ENCODE measurements around the gene MOSPD3. TPM values are rescaled to one million over a fixed set of nuclear protein-coding genes. Genes with fewer than 3 reads are reported as not detected.

Gene MOSPD3
- 10.0 TPM for total RNA-seq

GRCh38 chr7:100611983-100612729 is at the start of gene MOSPD3:
TSS of gene MOSPD3 (plus strand) at chr7:100612540. CDS start at chr7:100612792, 252 bp downstream.

GRCh38 chr7:100573691-100574361 is 38.5 kb upstream of the MOSPD3 start, which contains the start of gene SAP25:
TSS of gene SAP25 (minus strand) at chr7:100573900. CDS start at chr7:100573742, 158 bp downstream.

GRCh38 chr7:100585511-100586265 is 26.7 kb upstream of the MOSPD3 start, which contains the start of gene LRCH4:
TSS of gene LRCH4 (minus strand) at chr7:100586129. CDS start at chr7:100586100, 29 bp downstream.

GRCh38 chr7:100586266-100587025 is 25.9 kb upstream of the MOSPD3 start, which contains the start of gene FBXO24:
TSS of gene FBXO24 (plus strand) at chr7:100586328. CDS start at chr7:100586626, 298 bp downstream.

GRCh38 chr7:100641463-100641859 is 29.1 kb downstream of the MOSPD3 start, which contains the start of gene TFR2:
TSS of gene TFR2 (minus strand) at chr7:100641552. CDS start at chr7:100641509, 43 bp downstream.

GRCh38 chr7:100655908-100656674 is 43.8 kb downstream of the MOSPD3 start, which contains the start of gene ACTL6B:
TSS of gene ACTL6B (minus strand) at chr7:100656448. CDS start at chr7:100656354, 94 bp downstream.

Other genes starting within 250 kb of the MOSPD3 start
- 1.8 TPM for gene PILRA, start 239.1 kb upstream of the MOSPD3 start, total RNA-seq
- 2.9 TPM for gene ZCWPW1, start 183.8 kb upstream of the MOSPD3 start, total RNA-seq
- gene MEPCE, start 182.7 kb upstream of the MOSPD3 start, total RNA-seq: 27.2 TPM
- gene PPP1R35, start 176.0 kb upstream of the MOSPD3 start, total RNA-seq: 13.9 TPM
- not detected for gene SPACDR, start 148.3 kb upstream of the MOSPD3 start, total RNA-seq
- 29.0 TPM for gene TSC22D4, start 133.3 kb upstream of the MOSPD3 start, total RNA-seq
- 6.0 TPM for gene NYAP1, start 128.6 kb upstream of the MOSPD3 start, total RNA-seq
- gene AGFG2, start 73.3 kb upstream of the MOSPD3 start, total RNA-seq: 7.5 TPM
- gene SAP25, start 38.6 kb upstream of the MOSPD3 start, total RNA-seq: not detected
- 41.8 TPM for gene LRCH4, start 26.4 kb upstream of the MOSPD3 start, total RNA-seq
- gene FBXO24, start 26.2 kb upstream of the MOSPD3 start, total RNA-seq: 2.5 TPM
- gene PCOLCE, start 10.2 kb upstream of the MOSPD3 start, total RNA-seq: 198 TPM
- 6.2 TPM for gene TFR2, start 29.0 kb downstream of the MOSPD3 start, total RNA-seq
- 14.7 TPM for gene ACTL6B, start 43.9 kb downstream of the MOSPD3 start, total RNA-seq
- gene GNB2, start 61.2 kb downstream of the MOSPD3 start, total RNA-seq: 103 TPM
- gene GIGYF1, start 81.7 kb downstream of the MOSPD3 start, total RNA-seq: 45.0 TPM
- gene POP7, start 93.6 kb downstream of the MOSPD3 start, total RNA-seq: 25.2 TPM
- gene EPO, start 107.9 kb downstream of the MOSPD3 start, total RNA-seq: not detected
- gene ZAN, start 121.1 kb downstream of the MOSPD3 start, total RNA-seq: not detected
- 53.1 TPM for gene EPHB4, start 215.0 kb downstream of the MOSPD3 start, total RNA-seq
- 17.0 TPM for gene SLC12A9, start 240.2 kb downstream of the MOSPD3 start, total RNA-seq

Data from camera-type eye (tissue), 1 donor.